Measurements from ENCODE around the gene DEGS2.
"Not testable (repeated sequence)": the region's sequence is repeated elsewhere in the genome, so short reads cannot be mapped to it uniquely, and the experiment has no call there.

Gene DEGS2

GRCh38 chr14:100165831-100166440, 6.5 kb upstream of the DEGS2 start:
- ChIA-PET CTCF (interaction anchor here (1.3 kb wide), 1 partner anchor 184 kb away, joined by 3 read pairs; no protein-coding TSS in a partner anchor), POLR2A (no interaction called here)
- DNase-seq (ENCODE audit: low read depth, low spot score), result no peak
- TF ChIP-seq CTCF (IDR thresholded peaks at IDR 0.05; ENCODE audit: insufficient read depth, low read length, missing control alignments), result no peak
- no peak overlapping the region for H3K4me3 ChIP-seq (ENCODE audit: low read depth, low read length)

DNA sequence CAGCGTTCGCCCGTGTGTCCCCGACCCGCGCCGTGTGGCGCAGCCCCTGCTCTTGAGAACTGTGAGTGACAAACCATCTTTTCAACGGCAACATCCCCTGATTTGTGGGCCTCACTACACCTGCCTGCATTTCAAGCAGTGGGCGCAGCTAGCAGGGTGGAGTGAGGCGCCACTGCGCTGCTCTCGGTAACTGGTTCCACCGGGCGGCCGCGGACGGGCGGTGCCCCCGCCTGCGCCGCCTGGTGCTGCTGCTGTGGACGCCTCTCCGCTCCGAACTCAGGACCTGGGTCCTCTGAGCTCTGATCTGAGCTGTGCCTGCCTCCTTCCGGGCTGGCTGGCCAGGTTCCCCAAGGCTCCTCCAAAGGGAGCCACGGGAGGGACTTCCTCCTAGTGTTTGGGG, 5.9 kb upstream of the DEGS2 start:
- TF ChIP-seq CTCF (IDR thresholded peaks at IDR 0.05; ENCODE audit: insufficient read depth, low read length, missing control alignments), result no peak
- DNase-seq (ENCODE audit: low read depth, low spot score), result no peak
- no peak overlapping the region for H3K4me3 ChIP-seq (ENCODE audit: low read depth, low read length)
- CTCF ChIA-PET, result interaction anchor here (1.3 kb wide), 1 partner anchor 183 kb away, joined by 3 read pairs; no protein-coding TSS in a partner anchor
- POLR2A ChIA-PET, result no interaction called here

GRCh38 chr14:100160534-100160916, 1.1 kb upstream of the DEGS2 start:
- TF ChIP-seq CTCF (IDR thresholded peaks at IDR 0.05; ENCODE audit: insufficient read depth, low read length, missing control alignments), result no peak
- CTCF ChIA-PET, result interaction anchor here (0.8 kb wide), 1 partner anchor 31 kb away, joined by 3 read pairs; no protein-coding TSS in a partner anchor
- DNase-seq (ENCODE audit: low read depth, low spot score), result no peak
- no peak overlapping the region for H3K4me3 ChIP-seq (ENCODE audit: low read depth, low read length)
- POLR2A ChIA-PET, result no interaction called here

DNA sequence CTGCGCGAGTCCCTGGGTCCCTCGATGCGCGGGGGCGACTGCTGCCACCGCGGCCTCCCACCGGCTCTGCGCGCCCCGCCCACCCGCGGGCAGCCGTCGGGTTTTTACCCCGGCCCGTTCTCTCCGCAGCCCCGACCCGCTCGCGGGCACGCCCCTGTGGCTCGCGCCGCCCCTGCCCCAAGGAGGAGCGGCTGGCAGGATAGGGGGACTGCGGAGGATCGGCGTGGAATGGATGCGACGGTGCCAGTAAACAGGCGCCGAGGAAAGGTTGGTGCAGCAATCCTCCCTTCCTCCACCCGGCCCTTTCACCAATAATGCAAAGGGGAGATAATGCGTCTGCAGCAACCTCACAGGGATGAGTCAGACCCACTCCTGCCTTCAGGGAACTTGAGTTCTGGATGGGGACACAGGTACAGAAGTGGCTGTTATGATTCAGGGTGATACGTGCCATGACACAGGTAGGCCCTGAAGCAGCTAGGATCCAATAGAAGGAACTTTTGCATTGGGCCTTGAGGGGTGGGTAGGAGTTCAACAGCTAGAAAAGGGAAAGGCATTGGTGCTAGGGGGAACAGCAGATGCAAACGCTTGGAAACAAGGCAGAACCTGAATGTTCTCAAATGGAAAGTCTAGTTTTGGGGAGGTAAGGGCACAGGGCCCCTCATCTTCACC, 554 bp upstream of the DEGS2 start:
- ChIA-PET CTCF (interaction anchor here (0.8 kb wide), 1 partner anchor 32 kb away, joined by 3 read pairs; no protein-coding TSS in a partner anchor), POLR2A (no interaction called here)
- DNase-seq (ENCODE audit: low read depth, low spot score), result no peak
- no peak for TF ChIP-seq CTCF (IDR thresholded peaks at IDR 0.05; ENCODE audit: insufficient read depth, low read length, missing control alignments)
- H3K4me3 ChIP-seq (ENCODE audit: low read depth, low read length), result no peak overlapping the region

- DNase-seq (ENCODE audit: low read depth, low spot score), result no peak
- POLR2A ChIA-PET, result no interaction called here
- TF ChIP-seq CTCF (IDR thresholded peaks at IDR 0.05; ENCODE audit: insufficient read depth, low read length, missing control alignments), result no peak
- CTCF ChIA-PET, result no interaction called here
- H3K4me3 ChIP-seq (ENCODE audit: low read depth, low read length), result no peak overlapping the region
Measured at GRCh38 chr14:100158566-100159093, 815 bp downstream of the DEGS2 start.

GRCh38 chr14:100157548-100158232, 1.8 kb downstream of the DEGS2 start:
- H3K4me3 ChIP-seq (ENCODE audit: low read depth, low read length); DNase-seq (ENCODE audit: low read depth, low spot score); POLR2A ChIA-PET: not testable (repeated sequence)
- CTCF ChIA-PET, result interaction anchor here (0.8 to 3.7 kb wide), 3 partner anchors 17 to 49 kb away, joined by 3 to 15 read pairs (median 14); no protein-coding TSS in a partner anchor
